HEK293 (cell line): ENCODE results near the gene PHACTR2.

ENCODE experiments used
- CTCF ChIA-PET: fragments of 350-600 bp; formaldehyde crosslinking; extraction: SDS; loops from one replicate; lab custom pipeline; 2021; ENCODE audit warnings: antibody characterized with exemption; lab: Yijun Ruan, JAX
- POLR2A ChIA-PET: fragments of 300-600 bp; formaldehyde crosslinking; extraction: SDS; loops from one replicate; lab custom pipeline; 2020; ENCODE audit warnings: antibody characterized with exemption, inconsistent platforms; lab: Yijun Ruan, JAX
- H3K27ac ChIP-seq: fragments of 200-500 bp; sonication (Bioruptor generic); 2 replicates; pipeline ENCODE4 v1.5.1; 2014; ENCODE audit warnings: low read depth, low read length, control low read depth, inconsistent platforms; ENCODE audit errors: extremely low read depth
- H3K36me3 ChIP-seq, 2 experiments: fragments of 200-500 bp in 1 of 2; sonication (Bioruptor generic) in 1 of 2; 1 replicate in 1 of 2; 2 replicates in 1 of 2; pipeline ENCODE4 v1.5.1; 2014 to 2017; ENCODE audit warnings: inconsistent platforms in 2 of 2, low read length in 2 of 2; ENCODE audit not compliant: control insufficient read depth in 2 of 2, insufficient read depth in 1 of 2
- H3K4me1 ChIP-seq: fragments of 200-500 bp; sonication (Bioruptor generic); 2 replicates; pipeline ENCODE4 v1.5.1; 2014; ENCODE audit warnings: mild to moderate bottlenecking, low read length, inconsistent platforms; ENCODE audit not compliant: control insufficient read depth, insufficient read depth
- H3K4me3 ChIP-seq: 2 replicates; pipeline ENCODE4 v1.5.1; 2011; ENCODE audit warnings: low read depth, mild to moderate bottlenecking, control low read depth, low read length, moderate library complexity
- H3K9me3 ChIP-seq: fragments of 200-500 bp; sonication (Bioruptor generic); 2 replicates; pipeline ENCODE4 v1.5.1; 2014; ENCODE audit warnings: low read depth, low read length, inconsistent platforms; ENCODE audit not compliant: control insufficient read depth, insufficient read depth
- GLI2 ChIP-seq: fragments of 450-650 bp; formaldehyde crosslinking; IDR thresholded peaks from 2 replicates; pipeline ENCODE4; 2017; ENCODE audit warnings: missing biosample characterization, missing genetic modification characterization, low read depth, borderline replicate concordance
- KLF17 ChIP-seq: fragments of 450-650 bp; formaldehyde crosslinking; IDR thresholded peaks from 2 replicates; pipeline ENCODE4 v1.5.1; 2016; ENCODE audit warnings: missing biosample characterization, missing genetic modification characterization
- MEIS1 ChIP-seq: sonication (generic); formaldehyde crosslinking; IDR thresholded peaks from 2 replicates; pipeline ENCODE4 v1.8.1; 2022; ENCODE audit warnings: missing genetic modification reagents, mild to moderate bottlenecking, borderline replicate concordance
- MZF1 ChIP-seq: fragments of 450-650 bp; formaldehyde crosslinking; IDR thresholded peaks from 2 replicates; pipeline ENCODE4 v1.5.1; 2017; ENCODE audit warnings: missing biosample characterization, missing genetic modification characterization, borderline replicate concordance
- SP2 ChIP-seq: fragments of 450-650 bp; formaldehyde crosslinking; IDR thresholded peaks from 2 replicates; pipeline ENCODE4 v1.5.1; 2016; ENCODE audit warnings: missing biosample characterization, missing genetic modification characterization
- TCF7L2 ChIP-seq: IDR thresholded peaks from 2 replicates; pipeline ENCODE4 v1.6.1; 2011; ENCODE audit warnings: low read depth, mild to moderate bottlenecking, inconsistent platforms, low read length, moderate library complexity, borderline replicate concordance
- TSHZ1 ChIP-seq: fragments of 450-650 bp; formaldehyde crosslinking; IDR thresholded peaks from 2 replicates; pipeline ENCODE4 v1.5.1; 2016; ENCODE audit warnings: missing biosample characterization, missing genetic modification characterization, borderline replicate concordance
- ZBTB17 ChIP-seq: fragments of 450-650 bp; formaldehyde crosslinking; IDR thresholded peaks from 2 replicates; pipeline ENCODE4 v1.5.1; 2016; ENCODE audit warnings: missing biosample characterization, missing genetic modification characterization
- ZBTB44 ChIP-seq: fragments of 450-650 bp; IDR thresholded peaks from 2 replicates; pipeline ENCODE4 v1.5.1; 2018; ENCODE audit warnings: missing biosample characterization, mild to moderate bottlenecking, missing genetic modification characterization
- ZBTB7A ChIP-seq: fragments of 450-650 bp; formaldehyde crosslinking; IDR thresholded peaks from 2 replicates; pipeline ENCODE4 v1.5.1; 2016; ENCODE audit warnings: low read depth, missing biosample characterization, missing genetic modification characterization
- ZIC2 ChIP-seq: fragments of 450-650 bp; formaldehyde crosslinking; IDR thresholded peaks from 2 replicates; pipeline ENCODE4 v1.5.1; 2016; ENCODE audit warnings: missing biosample characterization, missing genetic modification characterization
- ZNF157 ChIP-seq: fragments of 450-650 bp; formaldehyde crosslinking; IDR thresholded peaks from 2 replicates; pipeline ENCODE4 v1.5.1; 2016; ENCODE audit warnings: missing biosample characterization, missing genetic modification characterization
- ZNF184 ChIP-seq: fragments of 450-650 bp; IDR thresholded peaks from 2 replicates; pipeline ENCODE4 v1.5.1; 2018; ENCODE audit warnings: missing biosample characterization, mild to moderate bottlenecking, missing genetic modification characterization
- ZNF2 ChIP-seq: fragments of 450-650 bp; formaldehyde crosslinking; IDR thresholded peaks from 2 replicates; pipeline ENCODE4 v1.5.1; 2016; ENCODE audit warnings: missing biosample characterization, missing genetic modification characterization
- ZNF37A ChIP-seq: fragments of 450-650 bp; IDR thresholded peaks from 2 replicates; pipeline ENCODE4 v1.5.1; 2018; ENCODE audit warnings: missing biosample characterization, missing genetic modification characterization
- ZNF394 ChIP-seq: fragments of 450-650 bp; formaldehyde crosslinking; IDR thresholded peaks from 2 replicates; pipeline ENCODE4 v1.5.1; 2016; ENCODE audit warnings: missing biosample characterization, missing genetic modification characterization, mild to moderate bottlenecking, moderate library complexity, borderline replicate concordance
- ZNF416 ChIP-seq: fragments of 450-650 bp; formaldehyde crosslinking; IDR thresholded peaks from 2 replicates; pipeline ENCODE4 v1.5.1; 2016; ENCODE audit warnings: missing biosample characterization, missing genetic modification characterization
- ZNF433 ChIP-seq: fragments of 450-650 bp; formaldehyde crosslinking; IDR thresholded peaks from 2 replicates; pipeline ENCODE4 v1.5.1; 2016; ENCODE audit warnings: missing biosample characterization, missing genetic modification characterization, low read depth
- ZNF510 ChIP-seq: fragments of 450-650 bp; formaldehyde crosslinking; IDR thresholded peaks from 2 replicates; pipeline ENCODE4 v1.5.1; 2018; ENCODE audit warnings: mild to moderate bottlenecking, missing genetic modification characterization, missing biosample characterization; ENCODE audit not compliant: insufficient replicate concordance
- ZNF514 ChIP-seq: fragments of 450-650 bp; formaldehyde crosslinking; IDR thresholded peaks from 2 replicates; pipeline ENCODE4 v1.5.1; 2016; ENCODE audit warnings: missing biosample characterization, missing genetic modification characterization
- ZNF521 ChIP-seq: fragments of 450-650 bp; formaldehyde crosslinking; IDR thresholded peaks from 2 replicates; pipeline ENCODE4 v1.5.1; 2017; ENCODE audit warnings: missing biosample characterization, mild to moderate bottlenecking, missing genetic modification characterization
- ZNF596 ChIP-seq: fragments of 450-650 bp; IDR thresholded peaks from 2 replicates; pipeline ENCODE4 v1.5.0; 2018; ENCODE audit warnings: missing biosample characterization, mild to moderate bottlenecking, missing genetic modification characterization, moderate library complexity
- ZNF600 ChIP-seq: fragments of 450-650 bp; formaldehyde crosslinking; IDR thresholded peaks from 2 replicates; pipeline ENCODE4 v1.5.1; 2016; ENCODE audit warnings: missing biosample characterization, missing genetic modification characterization
- ZNF701 ChIP-seq: fragments of 450-650 bp; formaldehyde crosslinking; IDR thresholded peaks from 2 replicates; pipeline ENCODE4 v1.5.1; 2016; ENCODE audit warnings: missing biosample characterization, missing genetic modification characterization
- ZNF768 ChIP-seq: fragments of 450-650 bp; formaldehyde crosslinking; IDR thresholded peaks from 2 replicates; pipeline ENCODE4 v1.5.1; 2018; ENCODE audit warnings: missing biosample characterization, mild to moderate bottlenecking, missing genetic modification characterization

PHACTR2 gene

GRCh38 chr6:143753678-143754077 is 75.9 kb downstream of the PHACTR2 start:
- Histone ChIP-seq H3K9me3 (no peaks in the 10 kb centered on the region), H3K36me3 (peaks cover 0 to 7% of the 10 kb centered on the region in 2 experiments; a peak in 1 of 3 replicates), H3K4me1 (peaks cover 33% of the 10 kb centered on the region), H3K27ac (no peak overlapping the region), H3K4me3 (no peak overlapping the region)
- ChIA-PET POLR2A (no interaction called here), CTCF (interaction anchor here (1.0 kb wide), 1 partner anchor 8 kb away, joined by 4 read pairs; no protein-coding TSS in a partner anchor)
- TF ChIP-seq ZNF433 (tag by site-specific recombination) (no peak), ZNF2 (tag by site-specific recombination) (peak; percentile 97)

GRCh38 chr6:143754204-143754603 is 76.4 kb downstream of the PHACTR2 start:
- Histone ChIP-seq H3K4me1 (peaks cover 33% of the 10 kb centered on the region), H3K4me3 (no peak overlapping the region), H3K27ac (0 out of 2 replicates have a peak overlapping the region, but pooled peaks have one; percentile 6), H3K36me3 (peaks cover 0 to 7% of the 10 kb centered on the region in 2 experiments; a peak in 1 of 3 replicates), H3K9me3 (no peaks in the 10 kb centered on the region)
- CTCF ChIA-PET: interaction anchor here (1.0 kb wide), 1 partner anchor 8 kb away, joined by 4 read pairs; no protein-coding TSS in a partner anchor
- TF ChIP-seq ZNF600 (tag by site-specific recombination): peak; percentile 43; the same call in 1 of the 2 replicates
- no peak for TF ChIP-seq ZNF416 (tag by site-specific recombination)
- no peak for TF ChIP-seq ZNF596
- peak; percentile 47 for TF ChIP-seq ZBTB17 (tag by site-specific recombination)
- TF ChIP-seq ZNF521: no peak
- no peak for TF ChIP-seq MZF1 (tag by site-specific recombination)
- TF ChIP-seq SP2: no peak
- no peak for TF ChIP-seq MEIS1 (CRISPR knock-in tag)
- TF ChIP-seq ZNF514 (tag by site-specific recombination): no peak
- no peak for TF ChIP-seq ZBTB7A (tag by site-specific recombination)
- TF ChIP-seq ZBTB44: no peak
- no peak for TF ChIP-seq GLI2 (tag by site-specific recombination)
- TF ChIP-seq ZNF184 (tag by site-specific recombination): no peak
- no peak for TF ChIP-seq ZNF768 (tag by site-specific recombination)
- no peak for TF ChIP-seq ZNF37A
- TF ChIP-seq KLF17 (tag by site-specific recombination): no peak
- TF ChIP-seq TCF7L2: 0 out of 2 replicates have a peak, but pooled peaks have one; percentile 26
- no peak for TF ChIP-seq ZNF510 (tag by site-specific recombination)
- TF ChIP-seq ZNF394 (tag by site-specific recombination): no peak
- no peak for TF ChIP-seq ZNF157 (tag by site-specific recombination)
- TF ChIP-seq ZNF701 (tag by site-specific recombination): no peak
- TF ChIP-seq ZIC2 (tag by site-specific recombination): peak; percentile 20; the same call in 1 of the 2 replicates
- TF ChIP-seq TSHZ1: no peak
- POLR2A ChIA-PET: no interaction called here
